Hindlimb muscle (tissue), 1 donor: ENCODE measurements around the gene NAA25. TPM values are rescaled to one million over a fixed set of nuclear protein-coding genes. Genes with fewer than 3 reads are reported as not detected.
"Not testable (repeated sequence)": the region's sequence is repeated elsewhere in the genome, so short reads cannot be mapped to it uniquely, and the experiment has no call there.

Experiments
- DNase-seq: peaks from one replicate; pipeline ENCODE4 v3.0.0-alpha.2; 2013
- polyA plus RNA-seq: library from polyadenylated mRNA; unstranded; fragments of 120-200 nt; gene quantifications from one replicate; pipeline ENCODE4 v1.2.1, GENCODE V29; 2013; ENCODE audit not compliant: insufficient read length

Gene NAA25
- polyA plus RNA-seq, 1 donor, result 23.2 TPM

DNA sequence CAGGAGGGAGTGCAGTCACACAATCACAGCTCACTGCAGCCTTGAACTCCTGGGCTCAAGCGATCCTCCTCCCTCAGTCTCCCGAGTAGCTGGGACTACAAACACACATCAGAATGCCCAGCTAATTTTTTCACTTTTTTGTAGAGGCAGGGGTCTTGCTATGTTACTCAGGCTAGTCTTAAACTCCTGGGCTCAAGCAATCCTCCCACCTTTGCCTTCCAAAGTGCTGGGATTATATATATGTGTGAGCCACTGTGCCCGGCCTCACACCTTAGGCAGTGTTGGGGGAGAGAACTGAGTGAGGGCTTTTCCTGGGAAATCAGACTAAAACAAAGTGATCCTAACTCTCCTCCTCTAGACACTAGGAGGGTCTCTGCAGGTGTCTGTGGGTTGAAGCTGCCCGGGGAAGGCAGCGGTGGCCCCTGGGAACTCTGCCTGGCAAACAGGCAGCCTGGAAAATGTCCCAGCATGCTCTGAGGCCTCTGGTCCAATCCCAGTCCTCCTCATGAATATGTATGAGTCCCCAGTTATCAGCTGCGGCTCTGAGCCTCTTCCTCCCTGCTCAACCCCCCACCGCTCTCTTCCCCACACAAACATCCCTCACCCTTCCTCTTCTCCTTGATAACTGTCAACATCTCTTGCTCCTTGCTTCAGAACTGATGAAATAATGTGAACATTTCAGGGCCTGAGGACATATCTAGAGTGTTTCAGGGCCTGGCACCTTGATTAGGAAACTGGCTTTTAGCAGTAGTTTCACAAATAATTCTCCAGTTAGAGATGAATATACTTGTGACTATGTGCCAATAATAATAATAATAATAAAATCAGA lies 7.9 kb upstream of the NAA25 start:
- DNase-seq, result peak; percentile 23

DNA sequence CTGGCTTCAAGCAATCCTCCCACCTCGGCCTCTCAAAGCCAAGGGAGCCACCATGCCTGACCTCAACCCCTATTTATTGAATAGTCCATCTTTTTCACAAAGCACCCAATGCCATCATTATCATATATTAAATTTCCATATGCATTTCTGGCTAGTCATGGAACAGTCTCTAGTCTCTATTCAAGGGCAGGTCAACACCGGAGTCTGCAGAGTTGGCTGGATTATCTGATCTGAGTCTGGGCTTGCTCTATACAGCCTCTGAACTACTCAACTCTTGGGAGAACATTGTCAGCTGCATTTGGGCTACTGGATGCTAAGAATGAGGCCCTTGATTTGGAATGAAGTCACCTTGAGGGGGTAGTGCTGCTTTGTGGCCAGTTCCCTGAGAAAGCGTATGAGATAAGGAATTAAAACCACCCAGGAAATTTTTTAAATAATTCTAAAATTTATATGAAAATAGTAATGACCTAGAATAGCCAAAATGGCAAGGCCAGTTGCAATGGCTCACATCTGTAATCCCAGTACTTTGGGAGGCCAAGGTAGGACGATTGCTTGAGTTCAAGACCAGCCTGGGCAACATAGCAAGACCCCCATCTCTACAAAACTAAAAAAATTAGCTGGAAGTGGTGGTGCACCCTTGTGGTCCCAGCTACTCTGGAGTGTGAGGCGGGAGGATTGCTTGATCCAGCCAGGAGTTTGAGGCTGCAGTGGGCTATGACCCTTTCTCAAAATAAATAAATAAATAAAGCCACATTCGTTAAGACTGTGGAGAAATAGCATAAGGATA lies 6.9 kb upstream of the NAA25 start:
- no peak for DNase-seq

DNA sequence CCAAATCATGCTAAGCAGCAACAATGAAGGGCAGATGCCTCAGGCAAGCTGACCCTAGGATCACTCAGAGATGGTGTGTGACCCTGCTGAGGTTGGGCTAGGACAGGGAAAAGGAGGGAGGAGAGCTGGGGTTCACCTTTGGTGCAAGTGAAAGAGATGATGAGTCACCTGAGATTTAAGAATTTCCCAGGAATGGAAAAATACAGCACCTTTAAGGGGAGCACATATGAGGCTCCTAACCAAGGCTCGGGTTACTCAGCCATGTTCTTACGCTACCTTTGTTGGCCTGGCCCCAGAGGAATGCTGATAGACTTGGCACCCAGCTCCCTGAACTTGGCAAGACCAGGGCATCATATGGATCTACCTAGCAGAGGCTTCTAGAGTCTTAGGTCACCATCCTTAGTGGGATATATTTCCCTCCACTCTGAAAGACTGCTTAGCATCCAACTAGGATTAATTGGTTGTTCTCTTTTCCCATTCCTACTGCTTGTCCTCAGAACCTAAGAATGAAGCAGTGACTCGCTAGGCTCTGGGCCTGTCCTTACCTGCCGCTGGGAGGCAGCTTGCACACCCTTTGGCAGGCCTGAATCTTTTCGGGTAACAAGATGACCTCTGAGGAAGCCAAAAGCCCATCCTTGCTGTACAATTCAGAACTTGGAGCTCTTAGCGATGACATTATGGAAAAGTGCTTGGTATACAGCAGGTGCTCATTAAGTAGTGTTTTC lies 4.0 kb upstream of the NAA25 start:
- DNase-seq, result no peak

DNA sequence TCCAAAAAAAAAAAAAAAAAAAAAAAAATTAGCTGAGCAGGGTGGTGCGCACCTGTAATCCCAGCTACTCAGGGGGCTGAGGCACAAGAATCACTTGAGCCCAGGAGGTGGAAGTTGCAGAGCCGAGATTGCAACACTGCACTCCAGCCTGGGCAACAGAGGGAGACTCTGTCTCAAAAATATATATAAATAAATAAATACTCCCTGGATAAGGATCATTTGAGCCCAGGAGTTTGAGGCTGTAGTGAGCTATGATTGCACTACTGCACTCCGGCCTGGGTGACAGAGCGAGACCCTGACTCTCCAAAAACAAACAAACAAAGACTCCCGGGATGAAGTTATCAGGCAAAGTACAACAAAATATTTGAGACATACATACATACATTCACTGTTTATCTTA lies 3.3 kb upstream of the NAA25 start:
- no peak for DNase-seq

DNA sequence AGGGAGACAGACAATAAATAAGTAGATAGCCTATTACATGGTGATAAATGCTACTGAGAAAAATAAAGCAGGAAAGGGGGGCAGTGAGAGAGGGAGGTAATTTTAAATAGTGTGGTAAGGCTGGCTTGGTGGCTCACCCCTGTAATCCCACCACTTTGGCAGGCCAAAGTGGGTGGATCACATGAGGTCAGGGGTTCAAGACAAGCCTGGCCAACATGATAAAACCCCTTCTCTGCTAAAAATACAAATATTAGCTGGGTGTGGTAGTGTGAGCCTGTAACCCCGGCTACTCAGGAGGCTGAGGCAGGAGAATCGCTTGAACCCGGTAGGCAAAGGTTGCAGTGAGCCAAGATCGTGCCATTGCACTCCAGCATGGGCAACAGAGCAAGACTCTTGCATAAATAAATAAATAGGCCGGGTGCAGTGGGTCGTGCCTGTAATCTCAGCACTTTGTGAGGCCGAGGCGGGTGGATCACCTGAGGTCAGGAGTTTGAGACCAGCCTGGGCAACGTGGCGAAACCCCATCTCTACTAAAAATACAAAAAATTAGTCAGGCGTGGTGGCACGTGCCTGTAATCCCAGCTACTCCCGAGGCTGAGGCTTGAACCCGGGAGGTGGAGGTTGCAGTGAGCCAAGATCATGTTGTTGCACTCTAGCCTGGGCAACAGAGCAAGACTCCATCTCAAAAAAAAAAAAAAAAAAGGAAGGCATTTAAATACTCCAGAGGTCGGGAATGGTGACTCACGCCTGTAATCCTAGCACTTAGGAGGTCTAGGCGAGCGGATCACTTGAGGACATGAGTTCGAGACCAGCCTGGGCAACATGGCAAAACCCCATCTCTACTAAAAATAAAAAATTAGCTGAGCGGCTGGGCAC lies 2.4 kb upstream of the NAA25 start:
- not testable (repeated sequence) for DNase-seq

DNA sequence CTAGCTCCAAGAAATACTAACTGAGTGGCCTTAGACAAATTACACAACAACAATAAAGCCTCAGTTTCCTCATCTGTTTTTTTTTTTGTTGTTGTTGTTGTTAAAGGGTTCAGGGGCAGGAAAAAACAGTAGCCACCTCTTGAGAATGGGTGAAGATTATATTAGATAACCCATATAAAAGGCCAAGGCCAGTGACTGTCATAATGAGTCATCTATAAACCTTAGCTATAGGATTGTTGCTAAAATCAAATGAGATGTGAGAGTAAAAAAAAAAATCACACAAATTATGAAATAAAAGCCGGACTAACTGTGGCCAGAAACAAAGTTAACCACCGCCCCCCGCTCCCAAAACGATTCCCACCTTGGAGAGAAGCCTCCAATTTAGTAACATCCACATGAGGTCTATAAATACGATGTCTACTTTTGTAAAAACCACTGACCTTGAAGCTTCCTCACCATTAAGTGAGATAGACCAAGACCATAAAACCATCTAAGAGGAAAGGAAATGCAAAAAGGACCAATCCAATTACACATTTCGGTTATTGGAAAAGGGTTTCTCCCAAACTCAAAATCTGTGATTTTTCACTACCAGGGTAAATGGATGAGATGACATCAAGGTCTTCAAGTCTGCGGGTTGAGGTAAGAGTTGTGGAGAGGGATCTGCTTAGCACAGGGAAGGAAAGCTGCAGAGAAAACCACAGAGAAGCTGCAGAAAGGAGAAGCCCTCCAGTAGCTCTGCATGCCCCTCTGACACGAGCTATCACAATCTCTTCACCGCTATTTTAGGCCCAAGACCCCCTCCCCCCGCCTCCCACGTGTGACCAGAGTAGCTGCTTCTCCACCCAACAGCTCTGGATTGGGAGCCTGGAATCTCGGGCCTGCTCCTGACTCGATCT lies 1.0 kb downstream of the NAA25 start:
- DNase-seq, result peak; percentile 15

DNA sequence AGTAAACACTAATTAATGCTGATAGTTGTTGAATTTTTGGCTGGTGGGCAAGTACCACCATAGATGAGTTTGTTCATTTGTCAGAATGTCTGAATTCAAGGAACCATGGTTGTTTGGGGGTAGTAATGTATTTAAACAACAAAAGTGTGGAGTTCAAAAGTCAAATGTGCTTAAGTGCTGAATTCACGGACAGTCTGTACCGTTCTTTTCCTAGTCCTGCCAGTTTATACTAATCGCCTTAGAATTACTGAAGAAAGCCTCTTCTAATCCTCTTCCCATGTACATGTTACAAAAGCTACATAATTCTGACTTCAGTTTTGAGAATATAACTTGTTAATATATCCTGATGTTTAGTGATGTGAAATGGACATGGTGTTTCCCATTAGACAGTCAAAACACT lies 2.7 kb downstream of the NAA25 start:
- DNase-seq, result no peak

DNA sequence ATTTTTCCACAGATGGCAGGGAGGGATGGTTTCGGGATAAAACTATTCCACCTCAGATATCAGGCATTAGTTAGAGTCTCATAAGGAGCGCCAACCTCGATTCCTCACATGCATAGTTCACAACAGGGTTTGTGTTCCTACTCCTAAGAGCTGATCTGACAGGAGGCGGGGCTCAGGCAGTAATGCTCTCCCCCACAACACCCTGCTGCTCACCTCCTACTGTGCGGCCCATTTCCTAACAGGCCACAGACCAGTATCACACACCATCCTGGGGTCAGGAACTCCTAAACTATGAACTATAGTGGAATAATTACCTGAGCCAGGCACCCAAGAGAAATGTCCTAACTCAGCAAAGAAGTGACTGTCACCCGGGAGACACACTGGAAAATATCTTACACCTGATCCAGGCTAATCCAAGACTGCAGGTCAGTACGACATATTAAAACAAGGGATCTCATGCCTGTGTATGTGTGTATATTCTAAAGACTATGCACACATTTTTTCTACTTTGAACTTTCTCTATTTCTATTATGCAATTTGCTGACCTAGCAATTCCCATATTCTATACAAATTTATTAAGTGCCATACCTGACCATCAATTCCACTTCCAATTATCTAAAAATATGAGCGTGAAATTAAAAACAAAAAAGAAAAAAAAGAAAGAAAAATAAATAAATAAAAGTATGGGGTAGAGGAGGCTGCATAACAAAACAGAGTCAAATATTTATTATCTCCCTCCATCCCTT lies 4.7 kb downstream of the NAA25 start:
- DNase-seq, result no peak

DNA sequence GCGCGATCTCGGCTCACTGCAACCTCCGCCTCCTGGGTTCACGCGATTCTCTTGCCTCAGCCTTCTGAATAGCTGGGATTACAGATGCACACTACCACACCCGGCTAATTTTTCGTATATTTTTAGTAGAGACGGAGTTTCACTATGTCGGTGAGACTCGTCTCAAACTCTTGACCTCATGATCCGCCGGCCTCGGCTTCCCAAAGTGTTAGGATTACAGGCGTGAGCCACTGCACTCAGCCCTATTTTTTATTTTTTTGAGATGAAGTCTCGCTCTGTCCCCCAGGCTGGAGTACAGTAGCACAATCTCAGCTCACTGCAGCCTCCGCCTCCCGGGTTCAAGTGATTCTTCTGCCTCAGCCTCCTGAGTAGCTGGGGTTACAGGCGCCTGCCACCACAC lies 5.8 kb downstream of the NAA25 start:
- DNase-seq, result not testable (repeated sequence)

DNA sequence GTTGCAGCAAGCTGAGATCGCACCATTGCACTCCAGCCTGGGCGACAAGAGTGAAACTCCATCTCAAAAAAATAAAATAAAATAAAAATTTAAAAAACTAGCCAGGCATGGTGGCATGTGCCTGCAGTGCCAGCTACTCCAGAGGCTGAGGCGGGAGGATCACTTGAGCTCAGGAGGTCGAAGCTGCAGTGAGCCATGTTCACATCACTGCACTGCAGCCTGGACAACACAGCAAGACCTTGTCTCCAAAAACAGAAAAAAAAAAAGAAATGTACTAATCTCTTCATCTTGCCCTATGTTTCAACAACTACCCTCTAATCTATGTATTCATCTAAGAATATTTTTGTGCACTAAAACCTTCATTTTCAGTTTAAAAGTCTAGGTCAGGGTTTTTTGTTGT lies 6.5 kb downstream of the NAA25 start:
- DNase-seq, result no peak

DNA sequence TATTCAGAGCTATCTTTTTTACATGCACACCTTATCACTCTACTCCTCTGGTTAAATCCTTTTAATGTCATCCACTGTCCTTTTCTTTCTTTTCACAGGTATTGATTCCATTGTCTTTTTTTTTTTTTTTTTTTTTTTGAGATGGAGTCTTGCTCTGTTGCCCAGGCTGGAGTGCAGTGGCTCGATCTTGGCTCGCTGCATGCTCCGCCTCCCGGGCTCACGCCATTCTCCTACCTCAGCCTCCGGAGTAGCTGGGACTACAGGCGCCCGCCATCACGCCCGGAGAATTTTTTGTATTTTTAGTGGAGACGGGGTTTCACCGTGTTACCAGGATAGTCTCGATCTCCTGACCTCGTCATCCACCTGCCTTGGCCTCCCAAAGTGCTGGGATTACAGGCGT lies 8.1 kb downstream of the NAA25 start:
- not testable (repeated sequence) for DNase-seq

DNA sequence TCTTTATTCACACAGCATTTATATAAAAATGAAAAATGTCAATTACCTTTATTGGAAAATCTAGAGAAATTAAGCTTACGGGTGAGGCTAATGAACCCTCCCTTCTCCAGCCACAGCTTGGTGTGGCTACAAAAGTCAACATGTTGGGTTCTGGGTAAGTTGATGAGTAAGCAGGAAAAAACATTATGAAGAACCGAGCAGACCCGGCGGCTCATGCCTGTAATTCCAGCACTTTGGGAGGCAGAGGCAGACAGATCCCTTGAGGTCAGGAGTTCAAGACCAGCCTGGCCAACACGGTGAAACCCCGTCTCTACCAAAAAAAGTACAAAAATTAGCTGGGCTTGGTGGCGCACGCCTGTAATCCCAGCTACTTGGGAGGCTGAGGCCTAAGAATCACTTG lies 10.9 kb downstream of the NAA25 start:
- DNase-seq, result no peak

DNA sequence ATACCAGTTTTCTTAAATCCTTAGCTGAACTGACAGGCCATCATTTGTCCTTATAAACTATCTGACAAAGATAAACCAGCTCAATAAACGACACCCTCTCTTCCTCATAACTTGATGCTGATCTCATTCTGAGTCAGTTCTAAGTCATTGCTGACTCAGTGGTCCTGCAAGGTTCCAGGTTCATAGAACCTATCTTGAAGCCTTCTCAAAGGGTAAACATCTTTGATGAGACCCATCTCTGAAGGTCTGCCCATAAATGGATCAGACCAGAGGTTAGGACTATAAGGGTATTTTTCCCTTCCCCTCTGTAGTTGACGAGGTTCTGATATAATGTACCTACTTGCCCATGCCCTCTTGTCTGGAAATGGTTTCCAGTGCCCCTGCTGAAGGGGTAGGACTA lies 11.9 kb downstream of the NAA25 start:
- no peak for DNase-seq

DNA sequence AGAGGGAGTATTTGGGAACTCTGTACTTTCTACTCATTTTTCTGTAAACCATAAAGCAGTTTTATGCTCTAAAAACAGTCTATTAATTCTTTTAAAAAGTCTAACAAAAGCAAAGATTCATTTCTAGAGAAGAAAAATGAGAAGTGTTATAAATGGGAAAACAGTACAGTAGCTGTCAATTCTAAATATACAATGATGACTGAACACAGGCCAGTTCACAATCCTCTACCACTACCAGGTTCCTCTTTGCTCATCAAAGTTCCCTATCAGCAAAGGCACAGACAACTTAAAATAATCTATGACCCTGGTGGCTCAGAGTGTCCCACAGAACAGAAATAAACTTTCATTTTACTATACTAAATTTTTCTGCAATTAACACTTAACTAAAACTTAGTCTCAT lies 12.5 kb downstream of the NAA25 start:
- DNase-seq, result no peak

DNA sequence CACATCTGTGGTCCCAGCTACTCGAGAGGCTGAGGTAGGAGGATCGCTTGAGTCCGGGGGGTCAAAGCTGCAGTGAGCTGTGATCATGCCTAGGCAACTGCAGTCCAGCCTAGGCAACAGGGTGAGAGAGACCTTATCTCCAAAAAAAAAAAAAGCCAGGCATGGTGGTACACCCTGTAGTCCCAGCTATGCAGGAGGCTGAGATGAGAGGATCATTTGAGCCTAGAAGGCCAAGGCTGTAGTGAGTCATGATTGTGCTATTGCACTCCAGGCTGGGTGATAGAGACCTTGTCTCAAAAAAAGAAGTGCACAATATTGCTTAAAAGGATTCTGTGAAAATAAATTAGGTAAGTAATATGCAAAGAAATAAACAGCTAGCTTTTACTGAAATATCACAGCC lies 17.0 kb downstream of the NAA25 start:
- DNase-seq, result no peak

DNA sequence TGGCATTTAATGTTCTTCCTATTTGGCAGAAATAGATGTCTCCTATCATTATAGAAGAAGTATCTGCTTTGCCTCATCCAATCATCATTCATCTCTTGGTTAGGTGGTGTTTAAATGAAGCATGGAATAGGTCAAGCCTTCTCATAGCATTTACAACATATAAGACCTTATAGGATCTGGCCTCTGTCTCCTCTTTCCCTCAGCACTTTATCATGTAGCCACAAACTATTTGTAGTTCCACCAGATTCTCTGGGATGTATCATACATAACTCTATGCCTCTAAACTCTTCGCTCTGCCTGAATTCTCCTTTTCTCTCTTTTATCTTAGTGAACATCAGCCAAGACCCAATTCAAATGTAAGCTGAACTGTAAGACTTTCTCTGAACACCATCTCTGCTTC lies 20.7 kb downstream of the NAA25 start:
- DNase-seq, result no peak

DNA sequence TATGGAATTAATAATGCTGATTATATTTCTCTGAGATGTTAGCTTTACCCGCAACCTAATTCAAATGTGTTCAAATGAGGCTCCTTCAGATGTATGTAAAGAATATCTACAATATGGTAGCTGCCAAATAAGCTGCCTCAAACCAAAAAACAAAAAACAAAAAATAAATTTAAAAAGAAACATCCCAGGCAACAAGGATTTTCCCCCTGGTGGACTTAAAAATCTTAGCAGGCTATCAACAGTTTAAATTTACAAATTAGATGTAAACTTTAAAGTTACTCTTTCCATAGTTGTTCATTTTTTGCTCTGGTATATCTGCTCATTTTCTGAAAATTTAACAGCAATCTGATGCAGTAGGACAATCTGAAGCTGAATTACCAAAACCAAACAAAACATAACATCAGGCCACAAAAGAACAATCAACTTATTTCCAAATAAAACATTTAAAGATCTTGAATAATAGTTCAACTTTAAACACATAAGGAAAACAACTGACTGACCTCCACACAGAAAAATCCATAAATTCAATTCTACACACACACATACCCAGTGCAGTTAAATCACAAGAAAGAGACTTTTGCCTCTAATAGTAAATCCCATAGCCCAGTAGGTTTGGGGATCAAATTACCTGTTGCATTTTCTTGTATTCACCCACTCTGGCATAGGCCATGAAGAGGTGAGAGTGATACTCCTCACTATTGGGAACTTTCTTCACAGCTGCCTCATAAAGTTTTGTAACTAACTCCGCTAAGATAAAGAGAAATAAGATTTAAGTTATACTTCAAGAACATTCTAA lies 21.3 kb downstream of the NAA25 start:
- DNase-seq, result no peak

DNA sequence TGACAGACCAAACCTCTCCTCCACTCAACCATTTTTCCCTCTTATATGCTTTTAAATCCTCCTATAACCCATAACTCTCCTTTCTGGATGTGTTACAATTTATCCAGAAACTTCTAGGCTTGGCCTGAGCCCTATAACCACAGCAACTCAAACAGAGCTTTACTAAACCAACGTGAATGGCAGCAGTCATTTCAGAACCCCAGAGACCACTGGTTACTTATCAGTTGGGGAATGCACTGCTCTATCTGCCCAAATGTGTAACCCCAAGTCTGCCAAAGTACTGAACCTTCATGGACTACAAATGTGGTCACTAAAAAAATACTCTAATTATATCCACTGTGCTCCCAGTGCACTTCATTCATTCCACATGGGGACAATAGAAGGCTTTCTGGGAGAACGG lies 42.0 kb downstream of the NAA25 start:
- no peak for DNase-seq

DNA sequence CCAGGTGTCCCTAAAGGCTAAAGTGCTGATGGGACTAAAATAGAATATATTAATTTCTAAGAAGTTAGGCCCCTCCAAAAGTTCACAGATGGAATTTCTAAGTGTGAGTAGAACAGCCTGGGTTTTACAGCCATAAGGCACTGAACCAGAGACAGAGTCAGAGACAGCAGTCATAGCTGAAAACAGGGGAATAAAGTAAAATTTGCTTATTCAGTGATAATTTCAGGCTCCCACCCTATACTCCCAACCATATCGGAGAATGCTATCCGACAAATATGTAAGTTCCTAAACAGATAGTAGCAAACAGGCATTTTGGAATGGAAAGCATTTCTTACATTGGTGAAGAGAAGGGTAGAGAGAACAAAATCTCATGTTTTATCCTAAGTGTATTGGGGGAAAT lies 45.3 kb downstream of the NAA25 start:
- DNase-seq, result no peak

DNA sequence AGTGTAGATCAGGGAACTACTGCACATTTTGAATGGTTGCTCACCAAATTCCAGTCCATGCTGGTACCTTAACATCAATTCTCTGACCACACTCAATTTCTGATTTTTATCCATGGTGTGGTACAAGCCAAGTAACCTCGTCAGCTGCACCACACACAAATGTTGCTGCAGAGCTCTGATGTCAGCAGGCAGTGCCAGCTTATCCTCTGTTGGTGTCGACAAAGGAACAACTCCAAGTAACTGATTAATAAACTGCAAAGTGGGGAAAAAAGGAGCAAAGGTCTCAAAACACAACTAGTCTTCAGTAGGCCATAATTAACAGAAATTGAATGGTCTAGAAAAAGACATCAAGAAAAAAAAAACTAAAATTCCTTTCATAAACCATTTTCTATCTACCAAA lies 47.4 kb downstream of the NAA25 start:
- DNase-seq, result no peak
